Embryonic facial prominence (tissue), 1 donor: ENCODE measurements around the gene NGEF.
"Not testable (repeated sequence)": the region's sequence is repeated elsewhere in the genome, so short reads cannot be mapped to it uniquely, and the experiment has no call there.

Source experiments
- DNase-seq: peaks from one replicate; pipeline ENCODE4 v3.0.0-alpha.2; 2016; ENCODE audit errors: extremely low spot score

NGEF gene

GRCh38 chr2:232871835-232872736 lies 141.0 kb downstream of the NGEF start:
- no peak for DNase-seq

- no peak for DNase-seq
Measured at GRCh38 chr2:232871418-232871834, 141.6 kb downstream of the NGEF start.

- DNase-seq: no peak
Measured at GRCh38 chr2:232870766-232871371, 142.2 kb downstream of the NGEF start.

- DNase-seq: no peak
Measured at GRCh38 chr2:232870018-232870765, 142.9 kb downstream of the NGEF start, which contains the start of gene SNORC. Gene SNORC, plus strand, starts transcription at chr2:232870264. Its CDS starts 78 bp downstream, at chr2:232870342.

- DNase-seq: no peak
Measured at GRCh38 chr2:232869138-232870017, 143.7 kb downstream of the NGEF start.

GRCh38 chr2:232866104-232866503 lies 147.0 kb downstream of the NGEF start:
- DNase-seq: no peak

- no peak for DNase-seq
Measured at GRCh38 chr2:232865165-232865564, 147.9 kb downstream of the NGEF start.

GRCh38 chr2:232863996-232864395 lies 149.1 kb downstream of the NGEF start:
- DNase-seq: no peak

GRCh38 chr2:232861353-232861752 lies 151.7 kb downstream of the NGEF start:
- no peak for DNase-seq

GRCh38 chr2:232860593-232861241 lies 152.3 kb downstream of the NGEF start:
- DNase-seq: no peak

- no peak for DNase-seq
Measured at GRCh38 chr2:232859385-232859916, 153.6 kb downstream of the NGEF start.

GRCh38 chr2:232857158-232857563 lies 155.9 kb downstream of the NGEF start:
- no peak for DNase-seq

GRCh38 chr2:232854082-232854481 lies 159.0 kb downstream of the NGEF start:
- DNase-seq: no peak

GRCh38 chr2:232852676-232853075 lies 160.4 kb downstream of the NGEF start:
- no peak for DNase-seq

GRCh38 chr2:232852081-232852480 lies 161.0 kb downstream of the NGEF start:
- not testable (repeated sequence) for DNase-seq

- DNase-seq: no peak
Measured at GRCh38 chr2:232850039-232850438, 163.0 kb downstream of the NGEF start.

GRCh38 chr2:232846055-232846454 lies 167.0 kb downstream of the NGEF start:
- DNase-seq: no peak

- no peak for DNase-seq
Measured at GRCh38 chr2:232843834-232844233, 169.2 kb downstream of the NGEF start.

- no peak for DNase-seq
Measured at GRCh38 chr2:232842689-232843088, 170.4 kb downstream of the NGEF start.

GRCh38 chr2:232839411-232840079 lies 173.5 kb downstream of the NGEF start:
- DNase-seq: no peak
